GM15510 (cell line): Measurements from ENCODE around the gene BOLA3.

ENCODE experiments used
- POLR2A ChIP-seq: IDR thresholded peaks from 3 replicates; pipeline ENCODE4 v1.6.1; 2011; ENCODE audit warnings: borderline replicate concordance; ENCODE audit not compliant: insufficient read length; ENCODE audit errors: extremely low read depth

BOLA3 gene

GRCh38 chr2:74164761-74165160, 17.0 kb upstream of the BOLA3 start:
- no peak for TF ChIP-seq POLR2A

DNA sequence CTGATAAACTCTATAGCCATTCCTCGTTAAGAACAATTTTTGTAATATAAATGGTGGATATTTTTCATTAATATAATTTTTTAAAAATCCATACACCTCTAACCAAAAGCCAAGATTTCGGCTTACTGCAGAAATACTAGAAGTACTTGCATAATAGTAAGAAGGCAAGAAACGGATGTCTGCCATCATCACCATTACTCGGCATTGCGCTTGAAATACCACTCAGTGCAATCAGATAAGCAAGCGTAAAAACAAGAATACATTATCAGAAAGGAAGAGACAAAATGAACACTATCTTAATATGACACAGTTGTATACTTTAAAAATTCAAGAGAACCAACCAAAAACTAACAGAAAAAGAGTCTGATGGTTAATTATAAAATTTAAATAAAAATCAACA, 15.2 kb upstream of the BOLA3 start:
- no peak for TF ChIP-seq POLR2A

- no peak for TF ChIP-seq POLR2A
Observed at GRCh38 chr2:74155830-74156229, 8.1 kb upstream of the BOLA3 start.

- no peak for TF ChIP-seq POLR2A
Observed at GRCh38 chr2:74152954-74153353, 5.2 kb upstream of the BOLA3 start.

DNA sequence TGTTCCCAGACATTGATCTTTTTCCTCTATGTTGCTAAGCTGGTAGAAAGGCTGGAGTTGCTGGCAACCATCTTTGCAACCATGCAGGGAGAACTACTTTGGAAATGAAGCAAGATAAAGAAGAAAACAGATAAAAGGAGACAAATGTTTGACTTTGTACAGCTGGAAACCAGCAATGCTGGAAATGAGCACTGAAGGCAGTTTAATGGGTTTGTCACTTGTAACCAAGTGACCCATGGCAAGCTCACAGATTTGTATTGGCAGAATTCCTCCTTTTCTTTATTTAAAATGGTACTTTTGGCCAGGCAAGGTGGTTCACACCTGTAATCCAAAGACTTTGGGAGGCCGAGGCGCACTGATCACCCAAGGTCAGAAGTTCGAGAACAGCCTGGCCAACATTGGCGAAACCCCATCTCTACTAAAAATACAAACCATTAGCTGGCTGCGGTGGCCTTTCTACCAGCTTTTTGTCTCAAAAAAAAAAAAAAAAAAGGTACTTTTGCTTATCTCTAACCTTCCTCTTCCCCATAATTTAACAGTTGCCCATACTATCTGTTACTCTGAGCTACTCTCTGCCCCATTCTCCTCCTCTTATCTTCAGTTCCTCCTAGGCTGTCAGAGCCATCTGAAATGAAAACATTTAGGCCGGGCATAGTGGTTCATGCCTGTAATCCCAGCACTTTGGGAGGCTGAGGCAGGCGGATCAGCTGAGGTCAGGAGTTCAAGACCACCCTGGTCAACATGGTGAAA, 2.0 kb upstream of the BOLA3 start:
- TF ChIP-seq POLR2A, result no peak

GRCh38 chr2:74149247-74149525, 1.5 kb upstream of the BOLA3 start:
- TF ChIP-seq POLR2A, result no peak

- no peak for TF ChIP-seq POLR2A
Observed at GRCh38 chr2:74148457-74149246, 940 bp upstream of the BOLA3 start.

DNA sequence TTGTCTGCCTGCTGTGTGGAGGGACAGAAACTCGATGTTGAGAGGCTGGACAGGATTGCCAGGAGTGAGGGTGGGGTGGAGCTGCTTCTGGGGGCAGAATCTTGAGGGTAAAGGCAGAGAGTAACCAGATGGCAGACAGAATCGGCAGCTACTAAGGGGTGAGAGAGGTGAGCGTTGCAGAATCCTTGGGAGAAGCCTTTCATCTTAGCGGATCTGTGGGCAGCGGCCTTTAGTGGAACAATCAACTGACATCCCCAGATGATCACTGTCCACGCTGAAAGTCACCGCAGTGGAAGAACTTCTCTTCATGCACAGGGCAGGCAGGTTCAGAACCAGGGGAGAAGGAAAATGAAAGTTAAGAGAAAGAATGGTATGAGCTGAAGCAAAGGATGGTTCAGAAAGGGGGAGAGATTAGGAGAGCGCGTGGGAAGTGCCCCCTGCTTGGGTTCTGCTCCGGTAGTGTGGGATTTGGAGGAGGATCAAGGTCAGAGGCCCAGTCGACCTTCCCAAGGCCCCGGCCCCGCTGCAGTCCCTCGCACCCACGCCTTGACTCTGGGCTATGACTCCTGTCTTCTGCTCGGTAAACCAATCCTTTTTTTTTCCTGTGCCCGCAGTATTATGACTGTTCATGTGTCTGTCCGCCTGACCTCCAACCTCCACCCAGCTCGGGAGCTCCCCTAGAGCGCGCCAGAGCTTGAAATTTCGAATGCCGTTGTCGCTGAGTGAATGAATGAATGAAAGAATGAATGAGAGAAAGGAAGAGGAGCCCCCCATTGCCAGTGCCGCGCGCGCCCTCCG, 584 bp downstream of the BOLA3 start:
- TF ChIP-seq POLR2A, result no peak

- no peak for TF ChIP-seq POLR2A
Observed at GRCh38 chr2:74142340-74142739, 5.4 kb downstream of the BOLA3 start.

- TF ChIP-seq POLR2A, result no peak
Observed at GRCh38 chr2:74138600-74139323, 8.9 kb downstream of the BOLA3 start.

GRCh38 chr2:74137651-74138599, 9.8 kb downstream of the BOLA3 start:
- no peak for TF ChIP-seq POLR2A

GRCh38 chr2:74131901-74132300, 15.8 kb downstream of the BOLA3 start:
- no peak for TF ChIP-seq POLR2A

DNA sequence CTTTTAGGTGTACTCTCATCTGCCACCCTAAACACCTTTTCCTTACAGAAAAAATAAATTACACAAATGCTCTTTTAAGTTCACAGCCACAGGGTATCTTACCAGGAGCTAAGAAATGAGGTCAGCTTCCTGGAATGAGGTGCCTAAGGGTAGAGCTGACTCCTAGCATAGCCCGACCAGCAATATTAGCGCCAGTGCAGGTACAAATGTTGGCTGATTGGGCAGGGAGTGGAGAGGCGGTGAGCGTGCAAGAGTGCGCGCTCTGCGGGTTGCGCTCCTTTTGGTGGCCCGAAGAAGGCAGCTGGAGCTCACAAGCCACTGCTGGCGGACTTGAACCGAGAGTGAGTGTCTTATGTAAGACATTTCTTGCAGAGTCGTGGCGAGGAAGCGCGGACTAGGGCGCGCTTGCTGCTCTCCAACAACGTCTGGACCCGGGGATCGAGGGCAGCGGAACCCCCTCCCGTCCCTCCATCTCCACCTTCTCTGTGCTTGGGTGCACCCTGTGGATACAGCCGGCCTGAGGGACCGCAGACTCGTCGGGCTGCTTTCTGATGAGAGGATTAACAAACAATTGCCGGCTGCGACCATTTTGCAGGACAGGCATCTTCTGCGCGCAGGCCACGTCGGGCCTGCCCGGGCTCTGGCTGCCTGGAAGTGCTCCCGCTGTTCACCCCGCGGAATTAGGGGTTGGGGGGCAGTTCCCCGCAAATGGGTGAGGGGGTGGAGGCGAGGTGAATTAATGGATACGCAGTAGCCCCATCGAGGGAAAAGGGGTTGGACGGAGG, 17.3 kb downstream of the BOLA3 start:
- TF ChIP-seq POLR2A, result no peak

GRCh38 chr2:74128206-74128605, 19.5 kb downstream of the BOLA3 start:
- TF ChIP-seq POLR2A, result no peak
